GM12878 (cell line): Measurements from ENCODE around the gene KIF23. TPM values are rescaled to one million over a fixed set of nuclear protein-coding genes. Genes with fewer than 3 reads are reported as not detected.

Source experiments
- ATAC-seq: fragments of 200-7000 bp; cut with Tn5 transposase; 3 replicates; pipeline ENCODE4 v1.9.1; 2020; ENCODE audit warnings: mild to moderate bottlenecking, moderate library complexity
- BruUV-seq: library from RNA; stranded (reverse); fragments of 400-500 nt; replicated peaks from 2 replicates; lab custom pipeline; 2021; lab: Mats Ljungman, UMichigan
- CTCF ChIA-PET: fragments of 300-600 bp; sonication (Branson Sonifier 250); formaldehyde crosslinking; extraction: SDS; loops from one replicate; lab custom pipeline; 2021; ENCODE audit warnings: inconsistent platforms; lab: Yijun Ruan, JAX
- POLR2A ChIA-PET: fragments of 350-600 bp; formaldehyde crosslinking; extraction: SDS; loops from one replicate; lab custom pipeline; 2021; ENCODE audit warnings: inconsistent platforms; lab: Charles Lee
- RAD21 ChIA-PET: fragments of 300-600 bp; sonication (Branson Sonifier 250); formaldehyde crosslinking; loops from one replicate; lab custom pipeline; 2023; ENCODE audit warnings: antibody characterized with exemption; ENCODE audit not compliant: unreplicated experiment; lab: Charles Lee
- SMC1A ChIA-PET: fragments of 300-600 bp; sonication (Branson Sonifier 250); formaldehyde crosslinking; loops from one replicate; lab custom pipeline; 2023; ENCODE audit not compliant: unreplicated experiment, uncharacterized antibody; lab: Charles Lee
- DNase-seq: peaks from one replicate; pipeline ENCODE4 v3.0.0-alpha.2; 2011; ENCODE audit warnings: low read depth, low spot score
- FAIRE-seq: peaks from 3 replicates; lab custom pipeline; 2011; peaks lifted over from hg19 to GRCh38; lab: Jason Lieb, UNC
- H2AFZ ChIP-seq: 2 replicates; pipeline ENCODE4 v1.6.0; 2011; ENCODE audit warnings: low read depth, low read length, control low read depth; ENCODE audit not compliant: control insufficient read depth
- H3K27ac ChIP-seq: 2 replicates; pipeline ENCODE4 v1.5.1; 2011; ENCODE audit warnings: control low read depth; ENCODE audit not compliant: control insufficient read depth, insufficient read depth
- H3K27me3 ChIP-seq, 2 experiments: replicated peaks in 1 of 2; 2 replicates each; pipeline versions ENCODE4 v1.6.0 to v1.6.1; 2011; ENCODE audit warnings: low read length in 1 of 2; ENCODE audit not compliant: control insufficient read depth in 2 of 2, insufficient read depth in 2 of 2
- H3K36me3 ChIP-seq, 2 experiments: 2 replicates each; pipeline ENCODE4 v1.5.1; 2011; ENCODE audit warnings: low read length in 1 of 2; ENCODE audit not compliant: control insufficient read depth in 2 of 2, insufficient read depth in 2 of 2
- H3K4me1 ChIP-seq: 2 replicates; pipeline ENCODE4 v1.6.1; 2011; ENCODE audit warnings: mild to moderate bottlenecking, low read length, moderate library complexity, mixed read lengths; ENCODE audit not compliant: control insufficient read depth, insufficient read depth
- H3K4me2 ChIP-seq: 2 replicates; pipeline ENCODE4 v1.6.0; 2011; ENCODE audit warnings: control low read depth; ENCODE audit not compliant: control insufficient read depth, insufficient read depth
- H3K4me3 ChIP-seq: fragments of 200-600 bp; sonication (generic); 2 replicates; pipeline ENCODE4 v1.5.1; 2016
- H3K79me2 ChIP-seq: 2 replicates; pipeline ENCODE4 v1.6.0; 2011; ENCODE audit warnings: low read length; ENCODE audit not compliant: control insufficient read depth, insufficient read depth
- H3K9ac ChIP-seq: 2 replicates; pipeline ENCODE4 v1.8.0; 2011; ENCODE audit warnings: low read length, control low read depth, mixed read lengths; ENCODE audit not compliant: control insufficient read depth, insufficient read depth
- H3K9me3 ChIP-seq: replicated peaks from 3 replicates; pipeline ENCODE4 v1.5.1; 2011; ENCODE audit warnings: mild to moderate bottlenecking, low read length; ENCODE audit not compliant: control insufficient read depth, insufficient read depth
- H4K20me1 ChIP-seq: 2 replicates; pipeline ENCODE4 v1.6.0; 2011; ENCODE audit not compliant: control insufficient read depth, insufficient read depth
- CHD1 ChIP-seq: IDR thresholded peaks from 2 replicates; pipeline ENCODE4 v1.6.1; 2012; ENCODE audit warnings: low read depth, low read length, improper control_type of control experiment
- CHD4 ChIP-seq: fragments of 200-600 bp; sonication (generic); IDR thresholded peaks from 2 replicates; pipeline ENCODE4 v1.6.1; 2016; ENCODE audit warnings: mild to moderate bottlenecking
- CREB1 ChIP-seq: IDR thresholded peaks from 2 replicates; pipeline ENCODE4 v1.6.1; 2012; ENCODE audit warnings: low read depth, mild to moderate bottlenecking, inconsistent platforms
- EGR1 ChIP-seq, 2 experiments: IDR thresholded peaks; 1 replicate in 1 of 2; 2 replicates in 1 of 2; pipeline ENCODE4 v1.6.1; 2011 to 2012; ENCODE audit warnings: low read depth in 2 of 2, low read length in 2 of 2, borderline replicate concordance in 1 of 2, mild to moderate bottlenecking in 1 of 2, moderate library complexity in 1 of 2
- EP300 ChIP-seq, 2 experiments: fragments of 150-350 bp in 1 of 2; IDR thresholded peaks; 2 replicates each; pipeline ENCODE4 v1.6.1; 2011 to 2012; ENCODE audit warnings: low read depth in 2 of 2, low read length in 2 of 2, borderline replicate concordance in 1 of 2, improper control_type of control experiment in 1 of 2, inconsistent platforms in 1 of 2; ENCODE audit not compliant: control insufficient read depth in 1 of 2
- FOS ChIP-seq: IDR thresholded peaks from 3 replicates; pipeline ENCODE4 v1.6.1; 2011; ENCODE audit warnings: borderline replicate concordance; ENCODE audit not compliant: insufficient read length; ENCODE audit errors: extremely low read depth
- GABPA ChIP-seq: IDR thresholded peaks from 2 replicates; pipeline ENCODE4 v1.6.1; 2014; ENCODE audit warnings: antibody characterized with exemption, low read depth, mild to moderate bottlenecking, inconsistent platforms
- HSF1 ChIP-seq: fragments of 150-350 bp; IDR thresholded peaks from 2 replicates; pipeline ENCODE4 v1.6.1; 2014; ENCODE audit warnings: mild to moderate bottlenecking, low read depth, low read length
- KAT2A ChIP-seq: conservative IDR thresholded peaks from 2 replicates; pipeline ENCODE4 v1.6.1; 2011; ENCODE audit warnings: low read depth, low read length; ENCODE audit not compliant: control insufficient read depth
- MEF2B ChIP-seq: fragments of 450-650 bp; IDR thresholded peaks from 2 replicates; pipeline ENCODE4 v1.6.1; 2018; ENCODE audit warnings: mild to moderate bottlenecking, moderate library complexity; ENCODE audit not compliant: partially characterized antibody, poor library complexity, severe bottlenecking
- NR2C2 ChIP-seq: IDR thresholded peaks from 2 replicates; pipeline ENCODE4 v1.6.1; 2011; ENCODE audit warnings: borderline replicate concordance, low read depth; ENCODE audit not compliant: control insufficient read depth, insufficient read length
- NR2F1 ChIP-seq: fragments of 450-650 bp; conservative IDR thresholded peaks from 2 replicates; pipeline ENCODE4 v1.6.1; 2017; ENCODE audit warnings: mild to moderate bottlenecking
- POU2F2 ChIP-seq: IDR thresholded peaks from 3 replicates; pipeline ENCODE4 v1.6.1; 2011; ENCODE audit warnings: low read depth, mild to moderate bottlenecking, low read length, borderline replicate concordance
- RAD51 ChIP-seq: fragments of 450-650 bp; IDR thresholded peaks from 2 replicates; pipeline ENCODE4 v1.6.1; 2016; ENCODE audit warnings: moderate library complexity, mild to moderate bottlenecking, inconsistent platforms
- RB1 ChIP-seq: fragments of 450-650 bp; formaldehyde crosslinking; IDR thresholded peaks from 2 replicates; pipeline ENCODE4 v1.6.1; 2017; ENCODE audit warnings: mild to moderate bottlenecking, borderline replicate concordance
- USF2 ChIP-seq: IDR thresholded peaks from 2 replicates; pipeline ENCODE4 v1.6.1; 2011; ENCODE audit warnings: low read depth, low read length, improper control_type of control experiment, borderline replicate concordance
- ZNF24 ChIP-seq: fragments of 450-650 bp; IDR thresholded peaks from 2 replicates; pipeline ENCODE4 v1.6.1; 2017; ENCODE audit warnings: antibody characterized with exemption, mild to moderate bottlenecking
- ZNF384 ChIP-seq: IDR thresholded peaks from 2 replicates; pipeline ENCODE4 v1.6.1; 2012; ENCODE audit warnings: low read depth, mild to moderate bottlenecking, low read length, improper control_type of control experiment, borderline replicate concordance
- WGBS: methylation state at CpG from one replicate; pipeline ENCODE4 v1.1.6; 2016; ENCODE audit warnings: low lambda C conversion rate; ENCODE audit not compliant: insufficient replicate concordance, insufficient coverage; ENCODE audit errors: missing lambda C conversion rate; 5-methylcytosine and 5-hydroxymethylcytosine counted together
- in situ Hi-C: fragments of 300-500 bp; cut with MboI; formaldehyde crosslinking; loops from 9 replicates; pipeline ENCODE4 v1.14.3; 2018; ENCODE audit warnings: mixed read lengths
- intact Hi-C: fragments of 100-400 bp; cut with micrococcal nuclease; formaldehyde crosslinking; loops from one replicate; pipeline ENCODE4 v1.14.2; 2022; ENCODE audit not compliant: unreplicated experiment
- polyA plus RNA-seq, 11 experiments: library from polyadenylated mRNA; depleted of rRNA in 4 of 11; unstranded in 6 of 11; stranded (reverse) in 5 of 11; fragments of >200 nt; fragmentation: Nextera tagmentation in 4 of 11; fragmentation: Illumina TruSeq in 1 of 11; extraction: Ambion mirVana in 4 of 11; extraction: Trizol in 1 of 11; gene quantifications; 1 replicate in 1 of 11; 2 replicates in 10 of 11; pipeline versions ENCODE4 v1.2.1 to v1.2.3, GENCODE V29; 2011 to 2016; ENCODE audit warnings: inconsistent platforms in 2 of 11, missing spikeins in 2 of 11, low read depth in 1 of 11
- total RNA-seq, 4 experiments: library from RNA; depleted of rRNA in 3 of 4; stranded (reverse); fragments of >200 nt in 3 of 4; fragmentation: Illumina TruSeq in 1 of 4; extraction: Trizol in 1 of 4; gene quantifications; 2 replicates each; pipeline versions ENCODE4 v1.2.1 to v1.2.3, GENCODE V29; 2013 to 2021

Gene KIF23
- total and polyA plus RNA-seq, 10 of the 15 experiments (the other 5 are each of a cell fraction or from before 2014, with no cell fraction given), result 28.0 to 62.5 (median 46.6) TPM

DNA sequence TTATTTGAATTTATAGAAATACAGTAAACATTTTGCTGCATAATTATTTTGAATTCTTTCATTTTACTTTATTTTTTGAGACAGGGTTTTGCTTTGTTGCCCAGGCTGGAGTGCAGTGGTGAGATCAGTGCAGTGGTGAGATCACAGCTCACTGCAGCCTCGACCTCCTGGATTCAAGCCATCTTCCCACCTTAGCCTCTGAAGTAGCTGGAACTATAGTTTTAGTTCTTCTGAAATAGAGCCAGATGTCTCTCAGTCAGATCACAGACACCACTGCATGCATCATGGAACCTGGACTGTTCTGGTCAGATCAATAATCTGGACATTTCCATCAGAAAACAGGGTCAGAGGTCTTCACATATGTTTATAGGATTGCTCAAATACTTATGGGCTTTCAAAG lies 46.3 kb downstream of the KIF23 start:
- CTCF ChIA-PET, result no interaction called here
- intact Hi-C loops, result no loop called here

More for the DNA sequence above, 46.3 kb downstream of the KIF23 start:
- no peak for DNase-seq
- TF ChIP-seq GABPA (no peak), EP300 (IDR thresholded peaks at IDR 0.05; ENCODE audit: borderline replicate concordance in 1 of 2, control insufficient read depth in 1 of 2, low read depth in 2 of 2, low read length in 2 of 2) (no peak), CREB1 (no peak), RAD51 (no peak), RB1 (no peak), HSF1 (no peak), ZNF24 (no peak), CHD1 (no peak), FOS (no peak), ZNF384 (no peak), NR2C2 (no peak), POU2F2 (no peak), EGR1 (IDR thresholded peaks at IDR 0.05; ENCODE audit: borderline replicate concordance in 1 of 2, low read depth in 2 of 2, low read length in 2 of 2) (no peak), CHD4 (no peak), USF2 (no peak), MEF2B (no peak), NR2F1 (no peak), KAT2A (no peak)
- Histone ChIP-seq H3K4me1 (peaks cover 4% of the 10 kb centered on the region; the same call in 1 of the 2 replicates), H3K4me3 (no peak overlapping the region), H3K4me2 (no peak overlapping the region), H4K20me1 (no peaks in the 10 kb centered on the region), H3K27ac (no peak overlapping the region), H3K9ac (no peak overlapping the region), H2AFZ (no peak overlapping the region), H3K79me2 (peaks cover 6% of the 10 kb centered on the region), H3K27me3 (no peaks in the 10 kb centered on the region), H3K36me3 (peaks cover 5 to 9% of the 10 kb centered on the region in 2 experiments), H3K9me3 (no peaks in the 10 kb centered on the region)
- ChIA-PET SMC1A (no interaction called here), RAD21 (no interaction called here), POLR2A (no interaction called here)
- BruUV-seq, result no TSS peak
- in situ Hi-C loops, result no loop called here
- FAIRE-seq, result no peak
- 89% methylated on average over 1 of the region's 1 CpG for WGBS
- no peak for ATAC-seq
